OCI-M2 (cell line): ENCODE measurements around the gene MCM3AP.
"Not testable (repeated sequence)": the region's sequence is repeated elsewhere in the genome, so short reads cannot be mapped to it uniquely, and the experiment has no call there.

ENCODE experiments used
- DNase-seq: peaks from one replicate; lab custom pipeline; 2025; ENCODE audit not compliant: unreplicated experiment; lab: John Stamatoyannopoulos, UW

Gene MCM3AP

GRCh38 chr21:46311568-46311967 lies 26.2 kb upstream of the MCM3AP start:
- DNase-seq = no peak

- not testable (repeated sequence) for DNase-seq
Observed at GRCh38 chr21:46310260-46310659, 24.8 kb upstream of the MCM3AP start.

GRCh38 chr21:46308431-46308830 lies 23.0 kb upstream of the MCM3AP start:
- DNase-seq = no peak

GRCh38 chr21:46307625-46308024 lies 22.2 kb upstream of the MCM3AP start:
- DNase-seq = no peak

- no peak for DNase-seq
Observed at GRCh38 chr21:46304955-46305354, 19.5 kb upstream of the MCM3AP start.

- no peak for DNase-seq
Observed at GRCh38 chr21:46304437-46304836, 19.0 kb upstream of the MCM3AP start.

- DNase-seq = no peak
Observed at GRCh38 chr21:46301759-46302158, 16.3 kb upstream of the MCM3AP start.

- DNase-seq = no peak
Observed at GRCh38 chr21:46299167-46299566, 13.8 kb upstream of the MCM3AP start.

- no peak for DNase-seq
Observed at GRCh38 chr21:46297338-46298271, 12.2 kb upstream of the MCM3AP start.

- DNase-seq = peak; percentile 100
Observed at GRCh38 chr21:46295996-46296752, 10.8 kb upstream of the MCM3AP start.

GRCh38 chr21:46295177-46295770 lies 9.9 kb upstream of the MCM3AP start:
- DNase-seq = peak; percentile 97

GRCh38 chr21:46294647-46295176 lies 9.3 kb upstream of the MCM3AP start:
- peak; percentile 98 for DNase-seq

GRCh38 chr21:46291561-46291960 lies 6.2 kb upstream of the MCM3AP start:
- no peak for DNase-seq

GRCh38 chr21:46289655-46290179 lies 4.3 kb upstream of the MCM3AP start:
- DNase-seq = no peak

- DNase-seq = no peak
Observed at GRCh38 chr21:46287541-46287940, 2.1 kb upstream of the MCM3AP start.

- no peak for DNase-seq
Observed at GRCh38 chr21:46286648-46287002, 1.2 kb upstream of the MCM3AP start.

- DNase-seq = peak; percentile 99
Observed at GRCh38 chr21:46285761-46286647, 593 bp upstream of the MCM3AP start, which contains the start of gene YBEY. Gene YBEY, plus strand, starts transcription at chr21:46286342. Its CDS starts 572 bp downstream, at chr21:46286914.

- DNase-seq = no peak
Observed at GRCh38 chr21:46284733-46285132, 678 bp downstream of the MCM3AP start.

GRCh38 chr21:46284077-46284644 lies 1.2 kb downstream of the MCM3AP start:
- DNase-seq = no peak
